Mesenchymal stem cell (in vitro differentiated cells and primary cell): ENCODE results near the gene ZBTB49.
A peak's percentile ranks its signal among the peaks of the same experiment; 100 is the strongest.

Experiments used
- DNase-seq: peaks from one replicate; pipeline ENCODE4 v3.0.0-alpha.2; 2013
- H2AFZ ChIP-seq: one replicate; pipeline ENCODE4 v1.6.1; 2013; ENCODE audit warnings: low read depth, mild to moderate bottlenecking, control low read depth, inconsistent platforms, low read length, moderate library complexity
- H2AK5ac ChIP-seq: 2 replicates; pipeline ENCODE4 v1.6.1; 2013; ENCODE audit warnings: low read length, moderate library complexity, mild to moderate bottlenecking, inconsistent platforms; ENCODE audit not compliant: severe bottlenecking
- H2BK120ac ChIP-seq: one replicate; pipeline ENCODE4 v1.6.1; 2013; ENCODE audit warnings: low read depth, mild to moderate bottlenecking, inconsistent platforms, low read length, moderate library complexity
- H2BK12ac ChIP-seq, 2 experiments: one replicate each; pipeline ENCODE4 v1.6.1; 2013; ENCODE audit warnings: inconsistent platforms in 2 of 2, low read length in 2 of 2, mild to moderate bottlenecking in 2 of 2, moderate library complexity in 2 of 2, control low read depth in 1 of 2
- H2BK15ac ChIP-seq: one replicate; pipeline ENCODE4 v1.6.1; 2013; ENCODE audit warnings: mild to moderate bottlenecking, low read depth, inconsistent platforms; ENCODE audit not compliant: poor library complexity, severe bottlenecking
- H2BK5ac ChIP-seq: 2 replicates; pipeline ENCODE4 v1.6.1; 2013; ENCODE audit warnings: low read depth, mild to moderate bottlenecking, low read length, control low read depth, inconsistent platforms; ENCODE audit not compliant: poor library complexity, severe bottlenecking
- H3K14ac ChIP-seq, 2 experiments: one replicate each; pipeline ENCODE4 v1.6.1; 2013; ENCODE audit warnings: inconsistent platforms in 2 of 2, low read length in 2 of 2, control low read depth in 1 of 2, mild to moderate bottlenecking in 1 of 2, moderate library complexity in 1 of 2
- H3K18ac ChIP-seq, 2 experiments: one replicate each; pipeline ENCODE4 v1.6.1; 2013; ENCODE audit warnings: inconsistent platforms in 2 of 2, low read length in 2 of 2, control low read depth in 1 of 2, low read depth in 1 of 2, mild to moderate bottlenecking in 1 of 2
- H3K23ac ChIP-seq, 2 experiments: one replicate each; pipeline ENCODE4 v1.6.1; 2013; ENCODE audit warnings: inconsistent platforms in 2 of 2, low read length in 2 of 2, mild to moderate bottlenecking in 2 of 2, moderate library complexity in 2 of 2, control low read depth in 1 of 2
- H3K27ac ChIP-seq: 2 replicates; pipeline ENCODE4 v1.5.1; 2013; ENCODE audit warnings: mild to moderate bottlenecking, moderate library complexity, low read length, control low read depth, inconsistent platforms; ENCODE audit not compliant: poor library complexity, severe bottlenecking
- H3K27me3 ChIP-seq, 2 experiments: 2 replicates each; pipeline versions ENCODE4 v1.6.1 to v1.7.0; 2013; ENCODE audit warnings: low read length in 2 of 2, mild to moderate bottlenecking in 2 of 2, moderate library complexity in 2 of 2, control low read depth in 1 of 2, inconsistent platforms in 1 of 2; ENCODE audit not compliant: control insufficient read depth in 1 of 2, insufficient read depth in 1 of 2
- H3K36me3 ChIP-seq, 2 experiments: 2 replicates each; pipeline versions ENCODE4 v1.6.1 to v1.7.0; 2013; ENCODE audit warnings: low read length in 2 of 2, control low read depth in 1 of 2, inconsistent platforms in 1 of 2, low read depth in 1 of 2, mild to moderate bottlenecking in 1 of 2; ENCODE audit not compliant: insufficient read depth in 2 of 2, control insufficient read depth in 1 of 2
- H3K4ac ChIP-seq, 2 experiments: one replicate each; pipeline ENCODE4 v1.6.1; 2013; ENCODE audit warnings: inconsistent platforms in 2 of 2, low read length in 2 of 2, mild to moderate bottlenecking in 2 of 2, moderate library complexity in 2 of 2, control low read depth in 1 of 2, low read depth in 1 of 2
- H3K4me1 ChIP-seq: 2 replicates; pipeline ENCODE4 v1.6.1; 2013; ENCODE audit warnings: low read depth, low read length, control low read depth; ENCODE audit not compliant: control insufficient read depth, insufficient read depth
- H3K4me2 ChIP-seq: 2 replicates; pipeline ENCODE4 v1.6.1; 2013; ENCODE audit warnings: low read length, mild to moderate bottlenecking, inconsistent platforms; ENCODE audit not compliant: poor library complexity, severe bottlenecking
- H3K4me3 ChIP-seq, 2 experiments: 2 replicates each; pipeline versions ENCODE4 v1.5.1 to v1.7.0; 2013; ENCODE audit warnings: low read length in 2 of 2, mild to moderate bottlenecking in 2 of 2, control low read depth in 1 of 2, low read depth in 1 of 2; ENCODE audit not compliant: insufficient read depth in 1 of 2
- H3K79me1 ChIP-seq: replicated peaks from 2 replicates; pipeline ENCODE4 v1.6.1; 2013; ENCODE audit warnings: mild to moderate bottlenecking, control low read depth, low read length, inconsistent platforms; ENCODE audit not compliant: poor library complexity, severe bottlenecking
- H3K9ac ChIP-seq: 2 replicates; pipeline ENCODE4 v1.7.0; 2013; ENCODE audit warnings: mild to moderate bottlenecking, low read length, moderate library complexity
- H3K9me3 ChIP-seq: 2 replicates; pipeline ENCODE4 v1.7.0; 2013; ENCODE audit warnings: mild to moderate bottlenecking, low read length; ENCODE audit not compliant: control insufficient read depth
- H4K8ac ChIP-seq: one replicate; pipeline ENCODE4 v1.6.1; 2013; ENCODE audit warnings: inconsistent platforms, mild to moderate bottlenecking, low read length, moderate library complexity
- H4K91ac ChIP-seq: one replicate; pipeline ENCODE4 v1.6.1; 2013; ENCODE audit warnings: mild to moderate bottlenecking, low read length, inconsistent platforms
- WGBS: methylation state at CpG from one replicate; pipeline ENCODE4 v1.1.7; 2013; ENCODE audit warnings: mixed read lengths; 5-methylcytosine and 5-hydroxymethylcytosine counted together

The ZBTB49 gene

DNA sequence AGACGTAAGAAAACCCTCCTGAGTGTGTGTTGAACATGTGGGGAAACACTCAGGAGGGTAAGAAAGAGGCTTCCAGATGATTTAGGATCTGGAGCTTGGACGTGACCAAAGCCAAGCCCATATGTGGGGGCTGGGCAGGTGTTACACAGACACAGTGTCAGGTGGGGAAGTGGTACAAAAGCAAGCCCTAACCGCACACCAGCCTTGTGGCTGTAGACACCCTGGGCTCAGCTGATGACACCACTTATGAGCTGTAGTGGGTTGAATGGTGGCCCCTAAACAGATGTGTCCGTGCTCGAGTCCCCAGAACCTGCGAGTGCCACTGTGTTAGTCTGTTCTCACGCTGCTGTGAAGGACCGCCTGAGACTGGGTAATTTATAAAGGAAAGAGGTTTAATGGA is 71.8 kb downstream of the ZBTB49 start:
- Histone ChIP-seq H3K27me3 (peaks cover 25 to 73% of the 10 kb centered on the region in 2 experiments), H2AK5ac (no peak overlapping the region), H3K36me3 (no peaks in the 10 kb centered on the region), H3K4me1 (peaks cover under 1% of the 10 kb centered on the region), H3K27ac (no peak overlapping the region), H2BK5ac (no peak overlapping the region), H2BK120ac (no peak overlapping the region), H4K8ac (no peak overlapping the region), H2AFZ (no peak overlapping the region), H3K4me2 (no peak overlapping the region), H3K79me1 (no peaks in the 10 kb centered on the region), H3K9me3 (peaks cover 6% of the 10 kb centered on the region), H3K23ac (no peak overlapping the region), H2BK15ac (no peak overlapping the region), H3K14ac (no peak overlapping the region), H2BK12ac (no peak overlapping the region), H3K4ac (no peak overlapping the region), H3K4me3 (no peak overlapping the region), H4K91ac (no peak overlapping the region), H3K9ac (no peak overlapping the region), H3K18ac (no peak overlapping the region)
- no peak for DNase-seq
- WGBS, result 87% methylated on average over 8 of the region's 8 CpGs

DNA sequence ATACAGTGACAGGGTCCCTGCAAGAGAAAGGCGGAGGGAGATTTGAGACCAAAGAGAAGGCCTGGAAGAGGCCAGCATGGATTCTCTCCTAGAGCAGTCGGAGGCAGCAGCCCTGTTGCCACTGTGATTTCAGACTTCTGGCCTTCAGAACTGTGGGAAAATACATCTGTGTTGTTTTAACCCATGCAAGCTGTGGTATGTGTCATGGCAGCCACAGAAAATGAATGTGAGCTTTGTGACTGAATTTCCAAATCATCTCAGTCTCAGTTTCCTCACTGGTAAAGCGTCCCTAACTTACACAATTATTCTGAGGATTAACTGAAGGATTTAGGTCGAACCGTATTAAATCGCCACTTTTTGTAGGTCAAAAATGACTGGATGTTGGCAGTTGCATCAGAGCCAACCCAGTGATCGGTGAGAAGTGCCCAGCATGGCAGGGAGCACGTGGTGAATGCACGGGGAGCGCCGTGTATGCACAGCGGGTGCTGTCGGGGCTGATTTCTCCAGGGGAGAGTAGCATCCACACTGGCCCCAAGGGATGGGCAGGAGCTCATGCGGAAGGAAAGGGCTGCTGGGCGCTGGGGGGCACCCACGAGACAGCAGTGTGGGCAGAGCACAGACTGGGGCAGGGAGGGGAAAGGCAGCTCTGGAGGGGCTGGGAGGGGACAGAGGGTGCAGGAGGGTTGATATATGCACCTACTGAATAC is 73.1 kb downstream of the ZBTB49 start:
- Histone ChIP-seq H2BK12ac (no peak overlapping the region), H3K36me3 (no peaks in the 10 kb centered on the region), H2AK5ac (no peak overlapping the region), H3K18ac (no peak overlapping the region), H2AFZ (no peak overlapping the region), H3K23ac (no peak overlapping the region), H3K9ac (no peak overlapping the region), H3K14ac (no peak overlapping the region), H3K4ac (no peak overlapping the region), H3K4me1 (no peaks in the 10 kb centered on the region), H3K4me2 (no peak overlapping the region), H3K27me3 (peaks cover 17 to 62% of the 10 kb centered on the region in 2 experiments), H4K91ac (no peak overlapping the region), H3K9me3 (peaks cover 6% of the 10 kb centered on the region), H3K79me1 (no peaks in the 10 kb centered on the region), H2BK120ac (no peak overlapping the region), H3K27ac (no peak overlapping the region), H2BK15ac (no peak overlapping the region), H2BK5ac (no peak overlapping the region), H3K4me3 (no peak overlapping the region), H4K8ac (peak overlapping the region; percentile 4)
- no peak for DNase-seq
- WGBS, result 80% methylated on average over 16 of the region's 16 CpGs

DNA sequence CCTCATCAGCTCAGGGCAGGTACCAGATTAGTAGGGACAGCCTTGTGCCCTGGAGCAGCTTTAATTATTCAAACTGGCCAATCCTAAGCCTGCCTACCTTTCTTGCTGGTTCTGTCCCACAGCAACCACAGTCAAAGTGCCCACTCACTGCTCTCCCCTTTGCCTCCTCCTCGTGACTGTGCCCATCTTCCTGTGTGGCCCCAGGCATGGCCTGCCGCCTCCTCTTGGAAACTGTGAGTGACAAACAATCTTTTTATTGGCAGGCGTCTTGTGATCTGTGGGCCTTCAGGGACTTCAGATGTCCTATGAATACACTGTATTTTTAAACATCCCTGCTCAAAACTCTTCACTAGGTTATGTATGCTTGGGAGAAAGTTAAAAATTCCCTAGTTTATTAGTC is 74.0 kb downstream of the ZBTB49 start:
- H2AK5ac ChIP-seq, result no peak overlapping the region
- no peak overlapping the region for H2BK120ac ChIP-seq
- H2BK12ac ChIP-seq, result no peak overlapping the region
- no peak overlapping the region for H3K4ac ChIP-seq
- 83% methylated on average over 2 of the region's 3 CpGs for WGBS
- H2AFZ ChIP-seq, result no peak overlapping the region
- no peak overlapping the region for H2BK5ac ChIP-seq
- H3K4me3 ChIP-seq, result no peak overlapping the region
- no peaks in the 10 kb centered on the region for H3K4me1 ChIP-seq
- no peak overlapping the region for H2BK15ac ChIP-seq
- no peak overlapping the region for H3K23ac ChIP-seq
- H3K79me1 ChIP-seq, result no peaks in the 10 kb centered on the region
- H3K9ac ChIP-seq, result no peak overlapping the region
- H3K4me2 ChIP-seq, result no peak overlapping the region
- H3K27ac ChIP-seq, result no peak overlapping the region
- no peak overlapping the region for H4K8ac ChIP-seq
- no peaks in the 10 kb centered on the region for H3K36me3 ChIP-seq
- peaks cover 6% of the 10 kb centered on the region for H3K9me3 ChIP-seq
- H3K27me3 ChIP-seq, result peaks cover 15 to 58% of the 10 kb centered on the region in 2 experiments
- H3K14ac ChIP-seq, result no peak overlapping the region
- H3K18ac ChIP-seq, result no peak overlapping the region
- no peak for DNase-seq
- no peak overlapping the region for H4K91ac ChIP-seq

DNA sequence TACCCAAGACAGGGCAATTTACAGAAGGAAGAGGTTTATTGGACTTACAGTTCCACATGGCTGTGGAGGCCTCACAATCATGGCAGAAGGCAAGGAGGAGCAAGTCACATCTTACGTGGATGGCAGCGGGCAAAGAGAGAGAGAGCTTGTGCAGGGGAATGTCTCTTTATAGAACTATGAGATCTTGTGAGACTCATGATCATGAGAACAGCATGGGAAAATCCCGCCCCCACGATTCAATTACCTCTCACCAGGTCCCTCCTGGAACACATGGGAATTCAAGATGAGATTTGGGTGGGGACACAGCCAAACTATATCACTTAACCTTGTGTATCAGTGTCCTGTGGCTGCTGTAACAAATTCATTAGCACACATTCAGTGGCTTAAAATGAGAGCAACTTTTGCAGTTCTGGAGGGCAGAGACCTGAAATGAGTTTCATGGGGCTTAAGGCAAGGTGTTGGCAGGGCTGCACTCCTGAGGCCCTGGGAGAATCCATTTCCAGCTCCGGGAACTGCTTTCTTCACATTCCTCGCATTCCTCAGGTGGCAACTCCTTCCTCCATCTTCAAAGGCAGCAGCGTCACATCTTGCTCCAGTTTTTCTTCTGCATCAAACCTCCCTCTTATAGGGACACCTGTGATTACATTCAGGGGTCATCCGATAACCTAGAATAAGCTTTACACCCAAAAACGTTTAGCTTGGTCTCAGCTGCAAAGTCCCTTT is 74.6 kb downstream of the ZBTB49 start:
- Histone ChIP-seq H2AFZ (no peak overlapping the region), H3K9me3 (peaks cover 6% of the 10 kb centered on the region), H3K4me2 (no peak overlapping the region), H3K4me3 (no peak overlapping the region), H3K27ac (no peak overlapping the region), H4K91ac (no peak overlapping the region), H3K18ac (no peak overlapping the region), H2AK5ac (no peak overlapping the region), H2BK120ac (no peak overlapping the region), H3K4me1 (no peaks in the 10 kb centered on the region), H3K14ac (no peak overlapping the region), H4K8ac (no peak overlapping the region), H3K4ac (no peak overlapping the region), H3K23ac (no peak overlapping the region), H3K27me3 (peaks cover 20 to 59% of the 10 kb centered on the region in 2 experiments), H3K36me3 (no peaks in the 10 kb centered on the region), H2BK15ac (no peak overlapping the region), H3K79me1 (no peaks in the 10 kb centered on the region), H3K9ac (no peak overlapping the region), H2BK12ac (no peak overlapping the region), H2BK5ac (no peak overlapping the region)
- WGBS, result 80% methylated on average over 9 of the region's 9 CpGs
- DNase-seq, result no peak
